Astrocyte of the cerebellum (primary cell): ENCODE results near the gene SHISAL1.

Experiments used
- DNase-seq: peaks from one replicate; pipeline ENCODE4 v3.0.0-alpha.2; 2011; ENCODE audit warnings: low read depth
- H3K4me3 ChIP-seq: 2 replicates; pipeline ENCODE4 v1.5.1; 2011; ENCODE audit warnings: mild to moderate bottlenecking, low read depth, low read length, moderate library complexity
- CTCF ChIP-seq: IDR thresholded peaks from 2 replicates; pipeline ENCODE4 v1.5.1; 2012; ENCODE audit warnings: low read length, low read depth, moderate library complexity, mild to moderate bottlenecking; ENCODE audit errors: missing control alignments
- in situ Hi-C: cut with HindIII; loops from 2 replicates; pipeline ENCODE4 v1.10.0; 2017; ENCODE audit warnings: low sequenced_read_pairs

The SHISAL1 gene

DNA sequence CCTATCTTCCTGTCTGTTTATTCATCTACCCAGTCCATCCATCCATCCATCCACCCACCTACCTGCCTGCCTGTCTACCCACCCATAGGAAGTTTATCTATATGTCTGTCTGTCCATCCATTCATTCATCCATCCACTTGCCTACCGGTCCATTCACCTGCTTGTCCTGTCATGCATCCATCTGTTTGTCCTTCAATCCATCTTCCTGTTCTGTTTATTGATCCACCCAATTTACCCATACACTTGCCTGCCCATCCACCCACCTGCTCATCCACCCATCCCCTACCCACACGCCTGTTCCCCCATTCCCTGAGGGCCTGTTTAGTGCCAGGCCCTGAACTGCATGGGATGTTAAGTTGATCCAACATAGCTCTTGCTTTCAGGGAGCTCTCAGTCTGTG lies 113.6 kb downstream of the SHISAL1 start:
- in situ Hi-C loops: no loop called here
- DNase-seq: no peak
- TF ChIP-seq CTCF: no peak
- no peak overlapping the region for H3K4me3 ChIP-seq

DNA sequence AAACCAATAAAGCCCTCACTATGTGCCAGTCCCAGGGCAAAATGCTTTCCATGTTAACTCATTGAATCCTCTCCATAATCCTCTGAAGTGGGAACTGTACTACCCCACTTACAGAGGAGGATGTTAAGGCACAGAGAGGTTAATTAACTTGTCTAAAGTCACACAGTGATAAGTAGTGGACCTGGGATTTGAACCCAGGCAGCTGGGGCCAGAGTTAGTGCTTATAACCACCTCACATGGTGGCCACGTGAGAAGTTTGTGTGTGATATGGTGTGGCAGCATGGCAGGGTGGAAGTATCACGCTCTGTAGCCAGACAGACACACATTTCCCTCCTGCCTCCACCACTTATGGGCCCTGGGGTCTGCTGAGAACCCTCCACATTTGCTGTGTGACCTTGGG lies 115.5 kb downstream of the SHISAL1 start:
- in situ Hi-C loops: no loop called here
- no peak for TF ChIP-seq CTCF
- no peak for DNase-seq
- H3K4me3 ChIP-seq: no peak overlapping the region

GRCh38 chr22:44196731-44197131 lies 116.0 kb downstream of the SHISAL1 start:
- no peak overlapping the region for H3K4me3 ChIP-seq
- in situ Hi-C loops: no loop called here
- no peak for DNase-seq
- no peak for TF ChIP-seq CTCF

DNA sequence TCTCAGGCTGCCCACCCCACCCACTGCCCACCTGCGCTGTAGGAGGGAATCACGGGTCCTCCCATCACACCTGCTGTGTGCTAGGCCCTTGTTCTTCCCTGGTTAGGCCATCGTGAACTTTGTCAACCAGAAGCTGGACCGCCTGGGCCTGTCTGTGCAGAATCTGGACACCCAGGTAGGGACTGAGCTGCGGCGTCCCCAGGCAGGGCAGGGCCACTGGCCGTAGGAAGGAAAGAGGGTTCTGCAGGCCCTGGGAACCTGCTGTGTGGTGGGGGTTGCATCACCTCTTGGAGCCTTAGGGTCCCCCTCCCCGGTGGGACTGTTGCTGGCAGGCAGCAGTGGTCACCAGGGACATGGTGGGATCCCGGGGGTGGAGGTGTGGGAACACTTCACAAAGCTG lies 116.5 kb downstream of the SHISAL1 start:
- in situ Hi-C loops: no loop called here

GRCh38 chr22:44195189-44195871 lies 117.4 kb downstream of the SHISAL1 start:
- in situ Hi-C loops: no loop called here
- TF ChIP-seq CTCF: no peak
- no peak for DNase-seq
- H3K4me3 ChIP-seq: no peak overlapping the region

More for the DNA sequence above, 116.5 kb downstream of the SHISAL1 start:
- TF ChIP-seq CTCF: no peak
- DNase-seq: no peak
- H3K4me3 ChIP-seq: no peak overlapping the region

DNA sequence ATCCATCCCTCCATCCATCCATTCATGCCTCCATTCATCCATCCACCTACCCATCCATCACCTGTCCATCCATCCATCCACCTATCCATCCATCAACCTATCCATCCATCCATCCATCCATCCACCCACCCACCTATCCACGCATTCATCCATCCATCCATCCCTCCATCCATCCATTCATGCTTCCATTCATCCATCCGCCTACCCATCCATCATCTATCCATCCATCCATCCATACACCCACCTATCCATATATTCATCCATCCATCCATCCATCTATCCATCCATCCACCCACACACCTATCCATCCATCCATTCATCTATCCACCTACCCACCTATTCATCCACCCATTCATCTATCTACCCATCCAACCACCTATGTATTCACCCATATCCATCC lies 118.2 kb downstream of the SHISAL1 start:
- no peak for DNase-seq
- in situ Hi-C loops: no loop called here
- no peak overlapping the region for H3K4me3 ChIP-seq
- TF ChIP-seq CTCF: no peak
